GM19372 (cell line): Measurements from ENCODE around the gene TSPAN17.
A peak's percentile ranks its signal among the peaks of the same experiment; 100 is the strongest.
"Not testable (repeated sequence)": the region's sequence is repeated elsewhere in the genome, so short reads cannot be mapped to it uniquely, and the experiment has no call there.

Source experiments
- ATAC-seq: cut with Tn5 transposase; IDR thresholded peaks from one replicate; pipeline ENCODE4 v1.9.1; 2021; ENCODE audit warnings: mild to moderate bottlenecking, low read depth, moderate library complexity; ENCODE audit not compliant: unreplicated experiment

The TSPAN17 gene

GRCh38 chr5:176676361-176676824 lies 29.1 kb downstream of the TSPAN17 start:
- ATAC-seq = peak; percentile 68

- ATAC-seq = no peak
Observed at GRCh38 chr5:176677209-176677939, 30.1 kb downstream of the TSPAN17 start.

- ATAC-seq = no peak
Observed at GRCh38 chr5:176678584-176678983, 31.3 kb downstream of the TSPAN17 start.

- no peak for ATAC-seq
Observed at GRCh38 chr5:176679365-176680225, 32.3 kb downstream of the TSPAN17 start.

GRCh38 chr5:176680226-176680563 lies 32.9 kb downstream of the TSPAN17 start:
- no peak for ATAC-seq

GRCh38 chr5:176682016-176682531 lies 34.8 kb downstream of the TSPAN17 start:
- ATAC-seq = no peak

- ATAC-seq = no peak
Observed at GRCh38 chr5:176685010-176685409, 37.7 kb downstream of the TSPAN17 start.

GRCh38 chr5:176687247-176687646 lies 40.0 kb downstream of the TSPAN17 start:
- ATAC-seq = no peak

- ATAC-seq = no peak
Observed at GRCh38 chr5:176687881-176688280, 40.6 kb downstream of the TSPAN17 start.

- no peak for ATAC-seq
Observed at GRCh38 chr5:176690911-176691310, 43.6 kb downstream of the TSPAN17 start.

GRCh38 chr5:176691524-176691923 lies 44.2 kb downstream of the TSPAN17 start:
- no peak for ATAC-seq

- no peak for ATAC-seq
Observed at GRCh38 chr5:176692326-176692725, 45.0 kb downstream of the TSPAN17 start.

- ATAC-seq = no peak
Observed at GRCh38 chr5:176692839-176693476, 45.7 kb downstream of the TSPAN17 start.

GRCh38 chr5:176693477-176693851 lies 46.2 kb downstream of the TSPAN17 start:
- no peak for ATAC-seq

GRCh38 chr5:176694146-176694545 lies 46.9 kb downstream of the TSPAN17 start:
- ATAC-seq = no peak

- ATAC-seq = no peak
Observed at GRCh38 chr5:176694631-176695030, 47.3 kb downstream of the TSPAN17 start.

- ATAC-seq = no peak
Observed at GRCh38 chr5:176695073-176695472, 47.8 kb downstream of the TSPAN17 start.

- ATAC-seq = no peak
Observed at GRCh38 chr5:176697267-176697933, 50.1 kb downstream of the TSPAN17 start.

- no peak for ATAC-seq
Observed at GRCh38 chr5:176697934-176698538, 50.8 kb downstream of the TSPAN17 start.

GRCh38 chr5:176699446-176699845 lies 52.2 kb downstream of the TSPAN17 start:
- not testable (repeated sequence) for ATAC-seq
